IPS-NIHi7 (cell line): ENCODE measurements around the gene PPP6C.

Experiments used
- DNase-seq: peaks from one replicate; pipeline ENCODE4 v3.0.0; 2012; ENCODE audit warnings: mixed read lengths; ENCODE audit errors: extremely low spot score

The PPP6C gene

DNA sequence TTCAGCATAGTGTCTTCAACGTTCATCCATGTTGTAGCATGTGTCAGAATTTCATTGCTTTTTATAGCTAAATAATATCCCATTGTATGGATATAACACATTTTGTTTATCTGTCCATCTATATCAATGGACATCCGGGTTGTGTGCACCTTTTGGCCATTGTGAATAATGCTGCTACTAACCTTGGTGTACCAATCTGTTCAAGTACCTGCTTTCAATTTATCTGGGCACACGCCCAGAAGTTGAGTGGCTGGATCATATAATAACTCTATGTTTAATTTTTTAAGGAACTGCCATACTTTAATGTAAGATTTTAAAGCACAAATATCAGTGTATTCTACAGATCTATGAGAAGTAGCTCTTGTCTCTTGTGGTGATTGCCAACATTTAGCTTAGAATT, 89.8 kb downstream of the PPP6C start:
- no peak for DNase-seq
